ENCODE measurements around the gene NKD1.
A peak's percentile ranks its signal among the peaks of the same experiment; 100 is the strongest.

NKD1 gene

DNA sequence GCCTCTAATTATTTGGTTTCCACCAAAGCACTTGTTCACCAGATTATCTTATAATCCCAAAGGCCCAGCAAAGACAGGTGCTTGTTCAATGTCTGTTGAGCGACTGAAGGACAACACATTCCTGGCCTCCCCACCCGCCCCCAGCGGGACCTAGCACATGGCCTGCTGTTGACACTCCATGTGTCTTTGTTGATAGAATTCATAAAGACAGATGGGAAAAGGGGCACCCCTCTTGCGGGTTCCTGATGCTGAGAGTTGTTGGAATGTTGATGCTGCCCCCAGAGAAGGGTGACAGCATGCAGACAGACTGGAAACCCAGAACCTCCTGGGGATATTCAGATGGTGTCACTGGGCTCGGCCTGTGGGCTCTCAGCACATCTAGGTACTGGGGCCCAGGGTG is 96.0 kb downstream of the NKD1 start:
- no peak overlapping the region for H2AFZ ChIP-seq (ENCODE audit: low read length)
- no peaks in the 10 kb centered on the region for H3K79me2 ChIP-seq (ENCODE audit: insufficient read depth, low read length)
- no peak overlapping the region for H3K4me3 ChIP-seq (ENCODE audit: low read length, poor library complexity, severe bottlenecking)
- no peaks in the 10 kb centered on the region for H4K20me1 ChIP-seq (ENCODE audit: insufficient read depth, low read length, poor library complexity, severe bottlenecking)
- H3K36me3 ChIP-seq (ENCODE audit: insufficient read depth, low read length), result no peaks in the 10 kb centered on the region
- H3K9ac ChIP-seq (ENCODE audit: low read depth, low read length, poor library complexity, severe bottlenecking), result no peak overlapping the region
- no peaks in the 10 kb centered on the region for H3K9me3 ChIP-seq (ENCODE audit: insufficient read depth, low read depth, low read length)
- H3F3A ChIP-seq (ENCODE audit: low read depth), result no peaks in the 10 kb centered on the region
- no peaks in the 10 kb centered on the region for H3K9me2 ChIP-seq (replicated peaks; ENCODE audit: low read depth, low read length)
- H3K4me1 ChIP-seq (ENCODE audit: insufficient read depth, low read length, poor library complexity, severe bottlenecking), result peaks cover 4% of the 10 kb centered on the region
- H3K27me3 ChIP-seq (ENCODE audit: insufficient read depth, low read length, poor library complexity, severe bottlenecking), result no peaks in the 10 kb centered on the region
- TF ChIP-seq EZH2phosphoT487 (IDR thresholded peaks at IDR 0.05; ENCODE audit: borderline replicate concordance), result no peak
- no peak overlapping the region for H3K4me2 ChIP-seq (ENCODE audit: low read depth, low read length, poor library complexity, severe bottlenecking)

- no peaks in the 10 kb centered on the region for H3K27me3 ChIP-seq (ENCODE audit: insufficient read depth, low read length, poor library complexity, severe bottlenecking)
- peaks cover 4% of the 10 kb centered on the region for H3K4me1 ChIP-seq (ENCODE audit: insufficient read depth, low read length, poor library complexity, severe bottlenecking)
- no peaks in the 10 kb centered on the region for H4K20me1 ChIP-seq (ENCODE audit: insufficient read depth, low read length, poor library complexity, severe bottlenecking)
These were observed 96.5 kb downstream of the NKD1 start for GRCh38 chr16:50644729-50645128.

DNA sequence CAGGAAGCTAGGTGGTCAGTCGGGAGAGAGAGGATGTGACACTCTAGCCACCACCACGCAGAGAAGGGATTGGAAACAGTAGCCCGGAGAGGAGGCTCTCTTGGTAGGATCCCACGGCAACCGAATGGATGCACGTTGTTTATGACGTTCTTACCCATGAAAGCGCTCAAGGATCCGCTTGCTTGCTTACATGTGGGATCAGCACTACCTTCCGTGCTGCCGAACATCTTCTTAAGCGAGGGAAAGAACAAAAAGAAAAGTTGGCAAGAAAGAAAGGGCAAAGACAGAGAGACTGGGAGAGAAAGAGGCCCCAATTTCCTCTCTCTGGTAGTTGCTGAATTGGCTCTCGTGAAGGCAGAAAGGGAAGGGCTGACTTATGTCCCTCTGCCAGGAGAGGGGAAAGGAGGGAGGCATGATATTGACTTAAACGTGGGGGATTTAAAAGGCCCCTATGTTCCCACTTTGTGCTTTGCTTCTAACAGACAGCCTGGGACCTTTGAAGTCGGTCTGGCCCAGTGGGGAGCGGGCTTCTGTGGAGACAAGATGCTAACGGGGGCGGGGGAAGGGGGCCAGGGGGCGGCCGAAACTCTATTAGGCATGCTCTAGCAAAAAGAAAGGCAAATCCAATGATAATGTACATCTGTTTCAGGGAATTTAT is 97.5 kb downstream of the NKD1 start:
- H3K4me1 ChIP-seq (ENCODE audit: insufficient read depth, low read length, poor library complexity, severe bottlenecking), result peaks cover 4% of the 10 kb centered on the region
- no peaks in the 10 kb centered on the region for H3K36me3 ChIP-seq (ENCODE audit: insufficient read depth, low read length)
- TF ChIP-seq EZH2phosphoT487 (IDR thresholded peaks at IDR 0.05; ENCODE audit: borderline replicate concordance), result no peak
- TF ChIP-seq CTCF (conservative IDR thresholded peaks at IDR 0.05; ENCODE audit: low read length), result no peak
- no peaks in the 10 kb centered on the region for H3K27me3 ChIP-seq (ENCODE audit: insufficient read depth, low read length, poor library complexity, severe bottlenecking)
- no peaks in the 10 kb centered on the region for H4K20me1 ChIP-seq (ENCODE audit: insufficient read depth, low read length, poor library complexity, severe bottlenecking)
- no peak overlapping the region for H3K4me2 ChIP-seq (ENCODE audit: low read depth, low read length, poor library complexity, severe bottlenecking)
- H3K9ac ChIP-seq (ENCODE audit: low read depth, low read length, poor library complexity, severe bottlenecking), result no peak overlapping the region
- H3K4me3 ChIP-seq (ENCODE audit: low read length, poor library complexity, severe bottlenecking), result no peak overlapping the region
- no peaks in the 10 kb centered on the region for H3K79me2 ChIP-seq (ENCODE audit: insufficient read depth, low read length)
- no peaks in the 10 kb centered on the region for H3F3A ChIP-seq (ENCODE audit: low read depth)
- H3K9me2 ChIP-seq (replicated peaks; ENCODE audit: low read depth, low read length), result no peaks in the 10 kb centered on the region
- H2AFZ ChIP-seq (ENCODE audit: low read length), result no peak overlapping the region
- no peaks in the 10 kb centered on the region for H3K9me3 ChIP-seq (ENCODE audit: insufficient read depth, low read depth, low read length)

More at GRCh38 chr16:50644729-50645128, 96.5 kb downstream of the NKD1 start:
- Histone ChIP-seq H3K4me3 (ENCODE audit: low read length, poor library complexity, severe bottlenecking) (no peak overlapping the region), H3K9ac (ENCODE audit: low read depth, low read length, poor library complexity, severe bottlenecking) (no peak overlapping the region), H3K36me3 (ENCODE audit: insufficient read depth, low read length) (no peaks in the 10 kb centered on the region), H3K9me2 (replicated peaks; ENCODE audit: low read depth, low read length) (no peaks in the 10 kb centered on the region), H3K9me3 (ENCODE audit: insufficient read depth, low read depth, low read length) (no peaks in the 10 kb centered on the region), H3F3A (ENCODE audit: low read depth) (no peaks in the 10 kb centered on the region), H2AFZ (ENCODE audit: low read length) (no peak overlapping the region), H3K79me2 (ENCODE audit: insufficient read depth, low read length) (no peaks in the 10 kb centered on the region), H3K4me2 (ENCODE audit: low read depth, low read length, poor library complexity, severe bottlenecking) (no peak overlapping the region)
- TF ChIP-seq CTCF (conservative IDR thresholded peaks at IDR 0.05; ENCODE audit: low read length) (peak; percentile 67), EZH2phosphoT487 (IDR thresholded peaks at IDR 0.05; ENCODE audit: borderline replicate concordance) (no peak)

- Histone ChIP-seq H3K9ac (ENCODE audit: low read depth, low read length, poor library complexity, severe bottlenecking) (no peak overlapping the region), H3K79me2 (ENCODE audit: insufficient read depth, low read length) (no peaks in the 10 kb centered on the region), H2AFZ (ENCODE audit: low read length) (no peak overlapping the region), H3K9me3 (ENCODE audit: insufficient read depth, low read depth, low read length) (no peaks in the 10 kb centered on the region), H3K4me3 (ENCODE audit: low read length, poor library complexity, severe bottlenecking) (no peak overlapping the region), H3K9me2 (replicated peaks; ENCODE audit: low read depth, low read length) (no peaks in the 10 kb centered on the region), H3K27me3 (ENCODE audit: insufficient read depth, low read length, poor library complexity, severe bottlenecking) (no peaks in the 10 kb centered on the region), H3F3A (ENCODE audit: low read depth) (no peaks in the 10 kb centered on the region), H3K4me2 (ENCODE audit: low read depth, low read length, poor library complexity, severe bottlenecking) (no peak overlapping the region), H3K4me1 (ENCODE audit: insufficient read depth, low read length, poor library complexity, severe bottlenecking) (peaks cover 4% of the 10 kb centered on the region), H4K20me1 (ENCODE audit: insufficient read depth, low read length, poor library complexity, severe bottlenecking) (no peaks in the 10 kb centered on the region), H3K36me3 (ENCODE audit: insufficient read depth, low read length) (no peaks in the 10 kb centered on the region)
- TF ChIP-seq CTCF (conservative IDR thresholded peaks at IDR 0.05; ENCODE audit: low read length) (no peak), EZH2phosphoT487 (IDR thresholded peaks at IDR 0.05; ENCODE audit: borderline replicate concordance) (no peak)
These were observed 98.1 kb downstream of the NKD1 start for GRCh38 chr16:50646345-50646744.

Data from Loucy (cell line).